Astrocyte (in vitro differentiated cells and primary cell): Measurements from ENCODE around the gene MADD.
"Not testable (repeated sequence)": the region's sequence is repeated elsewhere in the genome, so short reads cannot be mapped to it uniquely, and the experiment has no call there.

ENCODE experiments used
- EZH2 ChIP-seq: IDR thresholded peaks from 2 replicates; pipeline ENCODE4 v1.6.1; 2012; ENCODE audit warnings: mild to moderate bottlenecking, low read length, inconsistent platforms; ENCODE audit not compliant: insufficient read depth
- TF ChIP-seq, protein P1 (sequence below): IDR thresholded peaks from 2 replicates; pipeline ENCODE4 v1.5.1; 2011; ENCODE audit warnings: low read depth, mild to moderate bottlenecking, inconsistent platforms, low read length, moderate library complexity; ENCODE audit not compliant: insufficient read depth

DNA sequence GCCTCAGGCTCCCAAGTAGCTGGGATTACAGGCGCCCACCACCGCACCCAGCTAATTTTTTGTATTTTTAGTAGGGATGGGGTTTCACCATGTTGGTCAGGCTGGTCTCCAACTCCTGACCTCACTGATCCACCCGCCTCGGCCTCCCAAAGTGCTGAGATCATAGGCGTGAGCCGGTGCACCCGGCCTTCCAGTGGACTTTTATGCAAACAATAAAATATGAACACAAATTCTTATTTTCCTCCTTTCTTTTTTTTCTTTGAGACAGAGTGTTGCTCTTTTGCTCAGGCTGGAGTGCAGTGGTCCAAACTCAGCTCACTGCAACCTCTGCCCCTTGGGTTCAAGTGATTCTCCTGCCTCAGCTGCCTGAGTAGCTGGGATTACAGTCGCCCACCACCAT, 46.6 kb downstream of the MADD start:
- TF ChIP-seq, protein P1, sequence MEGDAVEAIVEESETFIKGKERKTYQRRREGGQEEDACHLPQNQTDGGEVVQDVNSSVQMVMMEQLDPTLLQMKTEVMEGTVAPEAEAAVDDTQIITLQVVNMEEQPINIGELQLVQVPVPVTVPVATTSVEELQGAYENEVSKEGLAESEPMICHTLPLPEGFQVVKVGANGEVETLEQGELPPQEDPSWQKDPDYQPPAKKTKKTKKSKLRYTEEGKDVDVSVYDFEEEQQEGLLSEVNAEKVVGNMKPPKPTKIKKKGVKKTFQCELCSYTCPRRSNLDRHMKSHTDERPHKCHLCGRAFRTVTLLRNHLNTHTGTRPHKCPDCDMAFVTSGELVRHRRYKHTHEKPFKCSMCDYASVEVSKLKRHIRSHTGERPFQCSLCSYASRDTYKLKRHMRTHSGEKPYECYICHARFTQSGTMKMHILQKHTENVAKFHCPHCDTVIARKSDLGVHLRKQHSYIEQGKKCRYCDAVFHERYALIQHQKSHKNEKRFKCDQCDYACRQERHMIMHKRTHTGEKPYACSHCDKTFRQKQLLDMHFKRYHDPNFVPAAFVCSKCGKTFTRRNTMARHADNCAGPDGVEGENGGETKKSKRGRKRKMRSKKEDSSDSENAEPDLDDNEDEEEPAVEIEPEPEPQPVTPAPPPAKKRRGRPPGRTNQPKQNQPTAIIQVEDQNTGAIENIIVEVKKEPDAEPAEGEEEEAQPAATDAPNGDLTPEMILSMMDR, result not testable (repeated sequence)
- not testable (repeated sequence) for TF ChIP-seq EZH2
